A673 (cell line): ENCODE measurements around the gene DLL3. TPM values are rescaled to one million over a fixed set of nuclear protein-coding genes. Genes with fewer than 3 reads are reported as not detected.

Experiments used
- BruUV-seq: library from RNA; stranded (reverse); fragments of 400-500 nt; replicated peaks from 2 replicates; lab custom pipeline; 2021; lab: Mats Ljungman, UMichigan
- CTCF ChIA-PET: fragments of 300-600 bp; sonication (Branson Sonifier 250); formaldehyde crosslinking; loops from one replicate; lab custom pipeline; 2022; ENCODE audit warnings: antibody characterized with exemption; lab: Charles Lee
- POLR2A ChIA-PET: fragments of 300-600 bp; sonication (Branson Sonifier 250); formaldehyde crosslinking; loops from one replicate; lab custom pipeline; 2022; ENCODE audit warnings: antibody characterized with exemption; ENCODE audit not compliant: low non-redundant PET; lab: Charles Lee
- DNase-seq: peaks from one replicate; pipeline ENCODE4 v3.0.0-alpha.2; 2015; ENCODE audit warnings: low spot score
- H3K27ac ChIP-seq: fragments of 200-600 bp; sonication (generic); 2 replicates; pipeline ENCODE4 v1.5.1; 2016; ENCODE audit warnings: mixed run types, low read depth, mild to moderate bottlenecking, mixed read lengths, antibody characterized with exemption, low read length; ENCODE audit not compliant: poor library complexity, severe bottlenecking
- H3K27me3 ChIP-seq: fragments of 200-600 bp; sonication (generic); replicated peaks from 2 replicates; pipeline ENCODE4 v1.6.1; 2017; ENCODE audit warnings: mixed run types, low read depth, mild to moderate bottlenecking, mixed read lengths, antibody characterized with exemption, low read length; ENCODE audit not compliant: insufficient read depth, poor library complexity
- H3K36me3 ChIP-seq: fragments of 200-600 bp; sonication (generic); 2 replicates; pipeline ENCODE4 v1.6.1; 2016; ENCODE audit warnings: mixed run types, mild to moderate bottlenecking, mixed read lengths, antibody characterized with exemption, low read length; ENCODE audit not compliant: insufficient read depth, poor library complexity, severe bottlenecking
- H3K4me1 ChIP-seq: fragments of 200-600 bp; sonication (generic); 2 replicates; pipeline ENCODE4 v1.6.1; 2017; ENCODE audit warnings: mixed run types, mild to moderate bottlenecking, mixed read lengths, antibody characterized with exemption, low read length; ENCODE audit not compliant: insufficient read depth, poor library complexity, severe bottlenecking
- H3K4me3 ChIP-seq: fragments of 200-600 bp; sonication (generic); 2 replicates; pipeline ENCODE4 v1.5.1; 2016; ENCODE audit warnings: low read depth, mixed run types, mild to moderate bottlenecking, mixed read lengths, low read length; ENCODE audit not compliant: poor library complexity, severe bottlenecking
- H3K9me3 ChIP-seq: fragments of 200-600 bp; sonication (generic); 2 replicates; pipeline ENCODE4 v1.6.1; 2016; ENCODE audit warnings: mixed run types, low read depth, mild to moderate bottlenecking, mixed read lengths, antibody characterized with exemption, low read length; ENCODE audit not compliant: poor library complexity, severe bottlenecking
- CTCF ChIP-seq: fragments of 300-800, 200-600 bp; sonication (generic); conservative IDR thresholded peaks from 2 replicates; pipeline ENCODE4 v1.5.1; 2017; ENCODE audit warnings: low read depth, mild to moderate bottlenecking, antibody characterized with exemption, low read length, moderate library complexity, mixed read lengths
- EZH2 ChIP-seq: fragments of 200-600 bp; sonication (generic); IDR thresholded peaks from 2 replicates; pipeline ENCODE4 v1.6.1; 2017; ENCODE audit warnings: borderline replicate concordance, low read depth, mild to moderate bottlenecking, mixed read lengths, antibody characterized with exemption, low read length; ENCODE audit not compliant: poor library complexity, severe bottlenecking
- intact Hi-C: fragments of 100-400 bp; cut with micrococcal nuclease; formaldehyde crosslinking; loops from one replicate; pipeline ENCODE4 v1.10.0; 2022; ENCODE audit not compliant: unreplicated experiment
- total RNA-seq: library from RNA; stranded (reverse); gene quantifications from 2 replicates; pipeline ENCODE4 v1.2.3, GENCODE V29; 2021

DLL3 gene
- total RNA-seq, 1 experiment from 2014 or later: 0.69 TPM

GRCh38 chr19:39463403-39463802 lies 35.3 kb upstream of the DLL3 start:
- no peak for TF ChIP-seq CTCF
- TF ChIP-seq EZH2: no peak
- no peaks in the 10 kb centered on the region for H3K27me3 ChIP-seq
- peaks cover 70% of the 10 kb centered on the region for H3K36me3 ChIP-seq
- H3K4me1 ChIP-seq: no peaks in the 10 kb centered on the region
- CTCF ChIA-PET: no interaction called here
- no peak for DNase-seq
- no peak overlapping the region for H3K27ac ChIP-seq
- intact Hi-C loops: no loop called here
- no peaks in the 10 kb centered on the region for H3K9me3 ChIP-seq
- POLR2A ChIA-PET: no interaction called here
- no TSS peak for BruUV-seq
- no peak overlapping the region for H3K4me3 ChIP-seq

- TF ChIP-seq CTCF (no peak), EZH2 (no peak)
- Histone ChIP-seq H3K4me3 (no peak overlapping the region), H3K27ac (no peak overlapping the region), H3K36me3 (peaks cover 75% of the 10 kb centered on the region), H3K27me3 (no peaks in the 10 kb centered on the region), H3K9me3 (no peaks in the 10 kb centered on the region), H3K4me1 (no peaks in the 10 kb centered on the region)
- no TSS peak for BruUV-seq
- POLR2A ChIA-PET: no interaction called here
- CTCF ChIA-PET: no interaction called here
- no peak for DNase-seq
- intact Hi-C loops: no loop called here
These were observed 32.6 kb upstream of the DLL3 start for GRCh38 chr19:39465956-39466747.

GRCh38 chr19:39467941-39468340 lies 30.8 kb upstream of the DLL3 start:
- Histone ChIP-seq H3K9me3 (no peaks in the 10 kb centered on the region), H3K4me1 (no peaks in the 10 kb centered on the region), H3K36me3 (peaks cover 85% of the 10 kb centered on the region), H3K27me3 (no peaks in the 10 kb centered on the region), H3K27ac (no peak overlapping the region), H3K4me3 (no peak overlapping the region)
- ChIA-PET CTCF (interaction anchor here (0.7 kb wide), 1 partner anchor 30 kb away, joined by 3 read pairs; no protein-coding TSS in a partner anchor), POLR2A (no interaction called here)
- intact Hi-C loops: no loop called here
- TF ChIP-seq EZH2 (no peak), CTCF (no peak)
- DNase-seq: no peak
- BruUV-seq: no TSS peak
